Fibroblast of peridontal ligament (primary cell): ENCODE results near the gene PRKAG2.
"Not testable (repeated sequence)": the region's sequence is repeated elsewhere in the genome, so short reads cannot be mapped to it uniquely, and the experiment has no call there.

ENCODE experiments used
- DNase-seq: peaks from one replicate; pipeline ENCODE4 v3.0.0-alpha.2; 2010; ENCODE audit errors: extremely low read depth

PRKAG2 gene

GRCh38 chr7:151786241-151786640, 90.7 kb downstream of the PRKAG2 start:
- DNase-seq: no peak

- DNase-seq: no peak
Measured at GRCh38 chr7:151785681-151785965, 91.3 kb downstream of the PRKAG2 start.

DNA sequence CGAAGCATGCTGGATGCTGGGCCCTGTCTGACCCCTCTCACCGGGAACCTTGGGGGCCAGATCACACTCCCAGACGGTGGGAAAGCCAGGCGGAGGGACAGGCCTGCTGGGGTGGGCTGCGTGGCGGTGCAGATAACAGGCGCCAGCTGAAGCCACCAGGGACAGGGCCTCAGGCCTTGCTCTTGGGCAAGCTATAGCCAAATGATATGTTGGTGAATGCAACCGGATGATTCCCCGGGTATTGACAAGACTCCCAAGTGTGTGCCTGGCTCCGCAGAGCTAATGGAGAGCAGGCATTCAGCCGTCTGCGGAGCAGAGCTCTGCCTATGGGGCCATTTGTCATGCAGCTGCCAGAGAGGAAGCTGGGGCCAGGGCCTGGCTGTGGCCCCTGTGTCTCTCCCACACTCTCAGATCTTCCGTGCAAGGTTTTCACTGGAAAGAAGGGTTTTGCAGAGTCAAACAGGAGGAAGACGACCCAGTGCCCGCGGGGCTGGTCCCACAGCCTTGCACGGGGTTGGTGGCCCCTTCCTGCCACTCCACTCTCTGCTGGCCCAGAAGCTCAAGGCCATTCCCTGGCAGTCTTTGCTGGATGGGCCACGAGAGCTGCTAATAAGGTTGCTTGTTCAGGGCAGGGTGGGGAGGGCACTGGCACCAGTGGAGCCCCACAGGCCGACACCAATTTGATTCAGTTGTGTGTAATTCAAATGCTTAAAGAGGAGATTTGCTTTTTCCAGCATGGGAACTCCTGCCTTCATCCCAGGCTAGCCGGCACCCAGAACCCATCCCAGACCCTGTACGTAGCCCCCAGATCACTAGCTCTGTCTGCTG, 91.8 kb downstream of the PRKAG2 start:
- no peak for DNase-seq

DNA sequence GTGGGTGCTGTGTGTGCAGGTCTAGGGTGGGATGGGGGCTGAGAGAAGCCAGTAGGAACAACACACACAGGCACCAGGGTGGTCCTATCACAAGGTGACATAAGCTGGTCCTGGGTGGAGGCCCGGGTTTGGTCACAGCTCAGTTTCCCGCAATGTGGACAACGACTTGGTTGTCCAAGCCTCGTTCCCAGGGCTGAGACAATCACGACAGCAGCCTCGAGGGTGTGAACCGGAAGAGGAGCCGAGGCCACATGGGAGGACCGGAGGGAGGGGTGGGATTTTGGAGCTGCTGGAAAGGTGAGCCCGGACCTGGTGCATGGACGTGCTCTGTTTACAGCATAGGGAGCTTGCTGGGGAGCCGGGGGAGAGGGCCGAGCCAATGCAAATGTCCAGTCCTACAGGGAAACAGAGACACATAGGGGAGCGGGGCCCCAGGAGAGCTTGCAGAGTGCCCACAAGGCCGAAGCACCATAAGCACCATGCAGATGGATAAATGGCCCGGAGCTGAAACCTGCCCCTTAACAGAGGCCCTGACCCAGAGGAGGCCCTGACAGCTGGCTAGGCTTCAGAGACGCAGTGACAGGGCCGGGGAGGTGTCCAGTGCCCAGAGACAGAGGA, 92.8 kb downstream of the PRKAG2 start:
- no peak for DNase-seq

DNA sequence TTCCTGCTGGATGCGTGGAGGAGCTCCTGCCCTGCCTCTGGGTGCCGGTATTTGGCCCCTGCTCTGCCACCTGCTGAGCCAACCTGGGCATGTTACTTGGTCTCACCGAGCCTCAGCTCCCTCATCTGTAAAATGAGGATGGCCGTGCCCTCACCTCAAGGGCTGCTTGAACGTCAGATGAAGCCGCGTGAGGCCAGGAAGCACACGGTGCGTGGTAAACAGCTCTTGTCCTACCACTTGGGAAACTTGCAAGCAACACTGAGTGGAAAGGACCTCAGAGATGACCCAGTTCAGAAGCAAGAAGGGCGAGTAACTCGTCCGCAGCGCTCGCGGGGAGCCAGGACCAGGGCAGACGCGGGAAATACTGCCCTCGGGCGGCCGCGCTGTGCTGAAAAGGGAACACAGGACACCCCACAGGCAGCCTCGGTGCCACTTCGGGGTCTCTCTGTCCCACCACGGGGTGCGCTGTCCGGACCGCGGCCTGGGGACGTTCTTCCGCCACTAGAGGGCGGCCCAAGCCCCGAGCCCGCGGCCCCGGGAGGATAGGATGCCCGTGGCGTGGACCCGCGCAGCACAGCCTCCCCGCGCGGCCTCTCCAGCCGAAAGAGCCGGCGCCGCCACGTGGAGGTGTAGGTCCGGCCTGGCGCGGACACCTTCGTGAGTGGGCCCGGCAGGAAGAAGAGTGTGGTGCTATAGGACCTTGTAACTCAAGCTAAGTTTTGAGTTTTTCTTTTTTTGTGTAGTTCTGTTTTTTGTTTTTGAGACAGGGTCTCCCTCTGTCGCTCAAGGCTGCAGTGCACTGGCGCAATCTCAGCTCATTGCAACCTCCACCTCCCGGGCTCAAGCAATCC, 94.1 kb downstream of the PRKAG2 start:
- DNase-seq: peak; percentile 31

GRCh38 chr7:151782256-151782597, 94.7 kb downstream of the PRKAG2 start:
- not testable (repeated sequence) for DNase-seq

GRCh38 chr7:151781161-151781845, 95.6 kb downstream of the PRKAG2 start:
- no peak for DNase-seq

GRCh38 chr7:151780631-151781030, 96.3 kb downstream of the PRKAG2 start:
- DNase-seq: no peak

DNA sequence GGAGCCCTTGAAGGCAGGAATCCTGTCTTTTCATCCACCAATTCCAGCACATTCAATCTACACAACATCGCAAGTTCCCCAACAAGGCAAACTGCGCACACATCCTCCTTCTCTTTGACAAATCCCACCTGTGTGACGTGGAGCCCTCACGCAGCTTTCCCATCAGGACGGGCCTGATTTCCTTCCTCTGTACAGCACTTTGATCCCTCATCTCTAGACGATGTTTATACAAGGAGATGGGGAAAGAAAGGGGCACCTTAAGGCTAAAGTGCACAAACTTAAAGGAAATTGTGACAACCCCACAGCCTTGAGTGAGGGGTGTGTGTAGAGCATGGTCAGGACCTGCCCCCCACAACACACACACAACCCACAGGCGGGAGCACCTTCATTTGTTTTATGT, 97.2 kb downstream of the PRKAG2 start:
- no peak for DNase-seq

DNA sequence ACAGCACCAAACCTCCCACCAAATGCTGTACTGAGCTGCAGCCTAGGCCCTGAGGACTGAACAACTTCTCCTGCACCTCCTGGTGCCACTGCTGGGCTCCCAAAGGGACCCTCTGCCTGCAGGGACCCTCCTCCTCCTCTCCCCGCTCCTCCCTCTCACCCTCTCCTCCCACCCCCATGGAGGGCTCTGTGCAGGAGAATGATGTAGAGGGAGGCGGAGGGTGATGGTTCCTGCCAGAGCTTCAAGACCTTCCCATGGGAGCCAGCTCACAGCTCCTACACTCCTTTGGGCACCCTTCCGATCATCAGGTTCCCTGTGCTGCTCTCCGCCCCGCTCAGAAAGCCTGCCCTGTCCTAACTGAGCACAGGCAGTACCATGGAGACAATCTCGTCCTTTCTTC, 97.7 kb downstream of the PRKAG2 start:
- DNase-seq: no peak

- DNase-seq: no peak
Measured at GRCh38 chr7:151777908-151778670, 98.8 kb downstream of the PRKAG2 start.

DNA sequence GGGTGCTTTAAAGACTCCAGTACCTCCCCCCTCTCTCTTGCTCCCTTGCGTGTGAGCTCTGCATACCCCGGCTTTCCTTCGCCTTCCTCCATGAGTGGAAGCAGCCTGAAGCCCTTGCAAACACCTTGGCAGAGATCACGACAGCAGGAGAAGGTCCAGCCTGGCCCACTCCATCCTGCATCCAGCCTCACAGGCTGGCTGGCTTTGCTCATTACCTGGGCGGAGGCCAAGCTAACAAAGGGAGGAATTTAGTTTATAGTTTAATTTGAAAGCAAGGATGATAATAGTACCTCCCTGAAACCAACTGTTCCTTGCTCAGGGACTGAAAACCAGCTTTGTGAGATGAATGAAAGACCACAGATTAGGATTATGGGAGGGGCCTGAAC, 99.4 kb downstream of the PRKAG2 start:
- no peak for DNase-seq

GRCh38 chr7:151776876-151777494, 99.9 kb downstream of the PRKAG2 start:
- DNase-seq: no peak

DNA sequence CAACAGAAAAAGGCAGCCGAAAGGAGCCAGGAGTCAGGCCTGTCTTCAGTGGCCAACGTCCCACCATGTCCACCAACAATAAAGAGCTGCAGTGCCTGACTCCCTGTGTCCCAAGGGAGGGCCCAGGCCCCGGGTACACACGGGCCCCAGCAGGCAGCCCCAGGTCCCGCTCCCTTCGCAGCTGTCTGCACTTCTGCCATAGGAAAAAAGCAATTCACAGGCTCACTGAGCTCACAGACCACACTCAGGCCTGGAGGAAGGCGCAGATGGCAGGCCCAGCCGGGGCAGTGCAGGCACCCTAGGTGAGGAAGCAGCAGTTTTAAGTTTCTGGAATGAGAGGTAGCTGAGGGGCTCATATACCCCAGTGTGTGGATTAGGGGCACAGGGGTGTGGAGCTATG, 100.5 kb downstream of the PRKAG2 start:
- DNase-seq: no peak

DNA sequence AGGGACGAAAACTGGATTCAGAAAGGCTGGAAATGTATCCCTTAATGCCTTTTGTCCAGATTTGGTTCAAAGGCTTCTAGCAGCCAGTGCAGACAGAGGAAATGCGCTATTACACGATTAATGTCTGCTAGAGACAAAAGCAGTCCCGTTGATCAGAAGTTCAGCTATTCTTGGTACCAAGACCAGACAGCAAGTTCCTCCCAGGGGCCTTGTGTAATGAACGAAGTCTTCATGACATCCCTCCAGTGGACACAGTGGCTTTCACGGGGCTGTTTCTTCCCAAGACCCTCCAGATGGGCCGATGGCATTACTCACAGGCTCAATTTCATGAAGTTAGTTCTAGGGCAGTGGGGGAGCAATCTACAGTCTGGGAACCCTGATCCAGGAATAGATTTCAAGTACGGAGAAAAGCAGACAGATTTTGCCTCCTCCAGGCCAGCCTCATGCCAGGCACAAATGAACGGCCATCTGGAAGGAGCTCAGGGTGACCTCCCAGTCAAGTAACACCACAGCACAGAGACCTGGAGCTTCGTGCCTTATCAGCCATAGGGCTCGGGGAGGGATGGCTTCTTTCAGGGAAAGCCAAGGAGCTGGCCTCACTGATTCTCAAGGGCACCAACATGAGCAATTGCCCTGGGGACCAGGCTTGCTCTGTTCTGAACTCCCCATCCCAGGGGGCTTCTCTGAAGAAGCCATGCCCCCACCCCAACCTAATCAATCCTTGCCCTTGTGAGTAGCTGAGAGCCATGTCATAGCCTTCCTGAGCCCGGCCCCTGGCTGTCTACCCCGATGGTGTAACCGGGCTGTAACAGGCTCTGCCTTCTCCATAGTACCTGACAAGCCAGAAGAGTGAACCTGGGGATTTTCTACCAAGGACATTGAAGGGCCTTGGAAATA, 101.1 kb downstream of the PRKAG2 start:
- no peak for DNase-seq

GRCh38 chr7:151774951-151775350, 102.0 kb downstream of the PRKAG2 start:
- no peak for DNase-seq

DNA sequence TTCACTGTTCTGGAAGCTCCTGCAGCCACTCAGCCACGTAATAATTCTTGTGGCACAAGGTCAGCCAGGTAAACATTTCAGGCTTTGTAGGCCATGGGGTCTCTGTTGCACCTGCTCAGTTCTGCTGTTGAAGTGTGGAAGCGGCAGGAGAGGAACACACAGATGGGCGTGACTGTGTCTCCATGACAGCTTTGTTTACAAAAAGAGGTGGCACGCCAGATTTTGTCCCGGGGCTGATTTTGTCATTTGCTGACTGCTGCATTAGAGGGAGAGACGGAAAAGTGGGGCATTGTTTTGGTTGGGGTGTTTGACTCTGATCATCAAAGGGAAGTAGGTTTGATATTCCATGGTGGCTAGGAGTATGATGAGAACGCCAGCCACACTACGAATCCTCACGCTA, 103.1 kb downstream of the PRKAG2 start:
- DNase-seq: no peak

GRCh38 chr7:151770232-151770631, 106.7 kb downstream of the PRKAG2 start:
- no peak for DNase-seq

- no peak for DNase-seq
Measured at GRCh38 chr7:151769188-151769821, 107.6 kb downstream of the PRKAG2 start.

- DNase-seq: no peak
Measured at GRCh38 chr7:151768805-151769187, 108.1 kb downstream of the PRKAG2 start.
